Type B pancreatic cell (in vitro differentiated cells): ENCODE measurements around the gene SPECC1L. TPM values are rescaled to one million over a fixed set of nuclear protein-coding genes. Genes with fewer than 3 reads are reported as not detected.

ENCODE experiments used
- DNase-seq: peaks from one replicate; pipeline ENCODE4 v3.0.0; 2021; ENCODE audit warnings: mixed read lengths; ENCODE audit not compliant: unreplicated experiment; ENCODE audit errors: extremely low spot score
- H3K27ac Mint-ChIP-seq: 2 replicates; pipeline ENCODE4 v1.8.0; 2021; ENCODE audit warnings: mild to moderate bottlenecking, mixed read lengths
- H3K27me3 Mint-ChIP-seq: 2 replicates; pipeline ENCODE4 v1.8.0; 2021; ENCODE audit warnings: mixed read lengths
- H3K36me3 Mint-ChIP-seq: 2 replicates; pipeline ENCODE4 v1.8.0; 2021; ENCODE audit warnings: mixed read lengths
- H3K4me1 Mint-ChIP-seq: one replicate; pipeline ENCODE4 v1.8.0; 2021; ENCODE audit warnings: mixed read lengths; ENCODE audit not compliant: unreplicated experiment
- H3K4me3 Mint-ChIP-seq: 2 replicates; pipeline ENCODE4 v1.8.0; 2021; ENCODE audit warnings: mild to moderate bottlenecking, mixed read lengths
- H3K9me3 Mint-ChIP-seq: 2 replicates; pipeline ENCODE4 v1.8.0; 2021; ENCODE audit warnings: mixed read lengths
- CTCF ChIP-seq: fragments of 200-600 bp; sonication (generic); conservative IDR thresholded peaks from 2 replicates; pipeline ENCODE4 v1.5.0; 2021; ENCODE audit warnings: antibody characterized with exemption, mild to moderate bottlenecking
- total RNA-seq: library from RNA; stranded (reverse); gene quantifications from 2 replicates; pipeline ENCODE4 v1.2.1, GENCODE V29; 2021; ENCODE audit warnings: low replicate concordance

SPECC1L gene
- total RNA-seq, 1 donor from 2014 or later = 89.0 TPM

GRCh38 chr22:24231706-24232105 lies 38.9 kb upstream of the SPECC1L start:
- no peaks in the 10 kb centered on the region for H3K27me3 Mint-ChIP-seq
- H3K9me3 Mint-ChIP-seq = no peaks in the 10 kb centered on the region
- H3K36me3 Mint-ChIP-seq = no peaks in the 10 kb centered on the region
- H3K4me3 Mint-ChIP-seq = no peak overlapping the region
- DNase-seq = no peak
- no peak overlapping the region for H3K27ac Mint-ChIP-seq
- no peak for TF ChIP-seq CTCF
- H3K4me1 Mint-ChIP-seq = peaks cover 2% of the 10 kb centered on the region

- no peaks in the 10 kb centered on the region for H3K27me3 Mint-ChIP-seq
Measured at GRCh38 chr22:24232124-24232523, 38.5 kb upstream of the SPECC1L start.

GRCh38 chr22:24232725-24233124 lies 37.9 kb upstream of the SPECC1L start:
- no peak for TF ChIP-seq CTCF
- Mint-ChIP-seq H3K4me1 (peaks cover 4% of the 10 kb centered on the region), H3K4me3 (no peak overlapping the region), H3K27ac (no peak overlapping the region), H3K9me3 (no peaks in the 10 kb centered on the region), H3K27me3 (no peaks in the 10 kb centered on the region), H3K36me3 (no peaks in the 10 kb centered on the region)
- DNase-seq = no peak

More at GRCh38 chr22:24232124-24232523, 38.5 kb upstream of the SPECC1L start:
- no peak for TF ChIP-seq CTCF
- Mint-ChIP-seq H3K27ac (no peak overlapping the region), H3K4me1 (peaks cover 4% of the 10 kb centered on the region), H3K36me3 (no peaks in the 10 kb centered on the region), H3K4me3 (no peak overlapping the region), H3K9me3 (no peaks in the 10 kb centered on the region)
- DNase-seq = no peak

GRCh38 chr22:24233235-24233634 lies 37.4 kb upstream of the SPECC1L start:
- H3K27ac Mint-ChIP-seq = no peak overlapping the region
- H3K36me3 Mint-ChIP-seq = no peaks in the 10 kb centered on the region
- no peak for TF ChIP-seq CTCF
- H3K27me3 Mint-ChIP-seq = no peaks in the 10 kb centered on the region
- no peak for DNase-seq
- peaks cover 4% of the 10 kb centered on the region for H3K4me1 Mint-ChIP-seq
- no peaks in the 10 kb centered on the region for H3K9me3 Mint-ChIP-seq
- no peak overlapping the region for H3K4me3 Mint-ChIP-seq

GRCh38 chr22:24233816-24234215 lies 36.8 kb upstream of the SPECC1L start:
- TF ChIP-seq CTCF = no peak
- no peak for DNase-seq
- Mint-ChIP-seq H3K27ac (no peak overlapping the region), H3K4me3 (no peak overlapping the region), H3K36me3 (no peaks in the 10 kb centered on the region), H3K9me3 (no peaks in the 10 kb centered on the region), H3K4me1 (peaks cover 4% of the 10 kb centered on the region), H3K27me3 (no peaks in the 10 kb centered on the region)

GRCh38 chr22:24235315-24235714 lies 35.3 kb upstream of the SPECC1L start:
- DNase-seq = no peak
- H3K4me1 Mint-ChIP-seq = peaks cover 4% of the 10 kb centered on the region
- no peak overlapping the region for H3K27ac Mint-ChIP-seq
- H3K27me3 Mint-ChIP-seq = no peaks in the 10 kb centered on the region
- no peak overlapping the region for H3K4me3 Mint-ChIP-seq
- H3K36me3 Mint-ChIP-seq = no peaks in the 10 kb centered on the region
- TF ChIP-seq CTCF = no peak
- no peaks in the 10 kb centered on the region for H3K9me3 Mint-ChIP-seq
